Stimulated activated naive CD4-positive, alpha-beta T cell treated with Interleukin-2 at 50 U/mL for 16 hours (primary cell): ENCODE data around the gene PPM1E.

Experiments used
- DNase-seq: peaks from one replicate; lab custom pipeline; 2025; lab: John Stamatoyannopoulos, UW

The PPM1E gene

GRCh38 chr17:58996968-58997367 is 241.3 kb downstream of the PPM1E start:
- DNase-seq = no peak

- DNase-seq = no peak
Measured at GRCh38 chr17:58997756-58998553, 242.3 kb downstream of the PPM1E start.

GRCh38 chr17:58998871-58999270 is 243.2 kb downstream of the PPM1E start:
- DNase-seq = no peak

- DNase-seq = no peak
Measured at GRCh38 chr17:58999500-58999899, 243.8 kb downstream of the PPM1E start.

- DNase-seq = no peak
Measured at GRCh38 chr17:59000022-59000421, 244.4 kb downstream of the PPM1E start.

GRCh38 chr17:59001158-59001814 is 245.6 kb downstream of the PPM1E start:
- DNase-seq = peak; percentile 76

- DNase-seq = no peak
Measured at GRCh38 chr17:59002126-59002525, 246.5 kb downstream of the PPM1E start.

GRCh38 chr17:59002848-59003247 is 247.2 kb downstream of the PPM1E start:
- no peak for DNase-seq

GRCh38 chr17:59003860-59004259 is 248.2 kb downstream of the PPM1E start:
- no peak for DNase-seq

GRCh38 chr17:59004338-59005111 is 248.9 kb downstream of the PPM1E start:
- peak; percentile 43 for DNase-seq

GRCh38 chr17:59007995-59008394 is 252.3 kb downstream of the PPM1E start:
- DNase-seq = no peak

GRCh38 chr17:59008737-59009136 is 253.1 kb downstream of the PPM1E start:
- no peak for DNase-seq

GRCh38 chr17:59010026-59010425 is 254.4 kb downstream of the PPM1E start:
- DNase-seq = no peak

GRCh38 chr17:59011975-59012374 is 256.3 kb downstream of the PPM1E start:
- DNase-seq = no peak

GRCh38 chr17:59018019-59018418 is 262.4 kb downstream of the PPM1E start:
- DNase-seq = no peak

- no peak for DNase-seq
Measured at GRCh38 chr17:59024916-59025315, 269.3 kb downstream of the PPM1E start.

- DNase-seq = no peak
Measured at GRCh38 chr17:59026176-59026939, 270.7 kb downstream of the PPM1E start.

GRCh38 chr17:59027750-59028149 is 272.1 kb downstream of the PPM1E start:
- no peak for DNase-seq

- no peak for DNase-seq
Measured at GRCh38 chr17:59028328-59028727, 272.7 kb downstream of the PPM1E start.

GRCh38 chr17:59030811-59031210 is 275.2 kb downstream of the PPM1E start:
- no peak for DNase-seq
